ENCODE data around the gene NEDD8. TPM values are rescaled to one million over a fixed set of nuclear protein-coding genes. Genes with fewer than 3 reads are reported as not detected.

Gene NEDD8
- total and polyA plus RNA-seq, 2 donors (not counting 1 experiment from before 2014, with no cell fraction given), result 86.7 to 98.5 TPM

- Histone ChIP-seq H3K27me3 (replicated peaks in 1 of 4; ENCODE audit: control extremely low read depth in 1 of 4, control insufficient read depth in 3 of 4, insufficient read depth in 4 of 4, low read length in 3 of 4) (no peaks in the 10 kb centered on the region), H3K27ac (ENCODE audit: low read length in 2 of 2) (peak overlapping the region in 1 of 2 donors; percentile 9), H4K20me1 (ENCODE audit: control insufficient read depth, insufficient read depth, low read length, poor library complexity, severe bottlenecking) (peaks cover 42% of the 10 kb centered on the region), H3K4me2 (replicated peaks; ENCODE audit: low read depth, low read length, poor library complexity, severe bottlenecking) (no peak overlapping the region), H3K9ac (ENCODE audit: low read length) (no peak overlapping the region), H3K79me2 (ENCODE audit: control insufficient read depth, insufficient read depth, low read length) (peaks cover 21% of the 10 kb centered on the region), H3K4me3 (ENCODE audit: control extremely low read depth in 1 of 5, extremely low read depth in 1 of 5, insufficient read depth in 1 of 5, low read depth in 2 of 5, low read length in 4 of 5) (no peak overlapping the region), H2AFZ (ENCODE audit: insufficient read depth, low read depth, low read length, poor library complexity, severe bottlenecking) (no peak overlapping the region), H3K36me3 (replicated peaks in 1 of 2; ENCODE audit: control extremely low read depth in 1 of 2, control insufficient read depth in 1 of 2, extremely low read depth in 1 of 2, insufficient read depth in 2 of 2, low read length in 1 of 2) (peaks cover 2 to 58% of the 10 kb centered on the region in 2 experiments), H3K4me1 (ENCODE audit: control insufficient read depth in 2 of 2, insufficient read depth in 2 of 2, low read length in 2 of 2) (peaks cover 22 to 36% of the 10 kb centered on the region in 2 donors), H3K9me3 (ENCODE audit: control extremely low read depth in 1 of 3, control insufficient read depth in 2 of 3, insufficient read depth in 1 of 3, low read length in 2 of 3) (no peaks in the 10 kb centered on the region)
- POLR2A ChIA-PET, result no interaction called here
- CTCF ChIA-PET, result interaction anchor here (1.2 kb wide), 1 partner anchor 141 kb away, joined by 5 read pairs; the partner anchor contains the start of gene CIDEB
- TF ChIP-seq EZH2 (IDR thresholded peaks at IDR 0.05; ENCODE audit: borderline replicate concordance, insufficient read depth, low read depth, low read length, poor library complexity, severe bottlenecking) (no peak), CTCF (IDR thresholded peaks at IDR 0.05) (no peak)
- 92% methylated on average over 3 of the region's 3 CpGs for WGBS (ENCODE audit: insufficient coverage)
- no peak for DNase-seq
- Mint-ChIP-seq H3K4me3 (no peak overlapping the region), H3K27me3 (no peaks in the 10 kb centered on the region), H3K9me3 (ENCODE audit: insufficient read depth) (no peaks in the 10 kb centered on the region), H3K4me1 (peaks cover 37% of the 10 kb centered on the region), H3K27ac (no peak overlapping the region)
- ATAC-seq (ENCODE audit: low read depth), result no peak
- intact Hi-C loops (cut with micrococcal nuclease), result no loop called here
These were observed 64.6 kb downstream of the NEDD8 start for GRCh38 chr14:24167469-24168114.

Small RNA genes within 50 kb of the gene (small RNA-seq; reads per million reads assigned to genes)
- not detected for gene AL136295.4 (ENCODE audit: insufficient read length, low read depth, low replicate concordance)
- gene CHMP4A (ENCODE audit: insufficient read length, low read depth, low replicate concordance), result not detected
- not detected for gene IPO4 (ENCODE audit: insufficient read length, low read depth, low replicate concordance)
- gene MDP1 (ENCODE audit: insufficient read length, low read depth, low replicate concordance), result not detected

Other genes with a start within 250 kb of the NEDD8 start
Only the 30 nearest of the 34 such genes appear.
- gene CARMIL3, start 180.4 kb downstream of the NEDD8 start, total RNA-seq, result 1.0 and 1.4 TPM in 2 replicates
- 2.8 and 7.2 TPM in 2 replicates for gene CARMIL3, start 180.4 kb downstream of the NEDD8 start, polyA plus RNA-seq
- gene CPNE6, start 160.8 kb downstream of the NEDD8 start, total RNA-seq, result not detected in 2 replicates
- 0.10 TPM in 1 of 2 replicates, not detected in the other for gene CPNE6, start 160.8 kb downstream of the NEDD8 start, polyA plus RNA-seq
- gene PCK2, start 138.1 kb downstream of the NEDD8 start, total RNA-seq, result 34.1 and 40.4 TPM in 2 replicates
- gene PCK2, start 138.1 kb downstream of the NEDD8 start, polyA plus RNA-seq, result 43.6 and 58.4 TPM in 2 replicates
- 84.8 and 96.3 TPM in 2 replicates for gene DCAF11, start 117.6 kb downstream of the NEDD8 start, total RNA-seq
- gene DCAF11, start 117.6 kb downstream of the NEDD8 start, polyA plus RNA-seq, result 64.5 and 66.7 TPM in 2 replicates
- gene NRL, start 117.4 kb downstream of the NEDD8 start, total RNA-seq, result 8.1 and 8.8 TPM in 2 replicates
- 4.8 and 7.0 TPM in 2 replicates for gene NRL, start 117.4 kb downstream of the NEDD8 start, polyA plus RNA-seq
- 2.6 and 3.6 TPM in 2 replicates for gene FITM1, start 101.7 kb downstream of the NEDD8 start, total RNA-seq
- 3.3 and 4.6 TPM in 2 replicates for gene FITM1, start 101.7 kb downstream of the NEDD8 start, polyA plus RNA-seq
- gene PSME1, start 96.2 kb downstream of the NEDD8 start, total RNA-seq, result 227 and 237 TPM in 2 replicates
- gene PSME1, start 96.2 kb downstream of the NEDD8 start, polyA plus RNA-seq, result 257 and 295 TPM in 2 replicates
- gene EMC9, start 90.8 kb downstream of the NEDD8 start, total RNA-seq, result 24.7 and 26.4 TPM in 2 replicates
- 19.3 and 25.9 TPM in 2 replicates for gene EMC9, start 90.8 kb downstream of the NEDD8 start, polyA plus RNA-seq
- 127 and 141 TPM in 2 replicates for gene PSME2, start 85.8 kb downstream of the NEDD8 start, total RNA-seq
- 126 and 137 TPM in 2 replicates for gene PSME2, start 85.8 kb downstream of the NEDD8 start, polyA plus RNA-seq
- gene RNF31, start 84.9 kb downstream of the NEDD8 start, total RNA-seq, result 103 and 114 TPM in 2 replicates
- gene RNF31, start 84.9 kb downstream of the NEDD8 start, polyA plus RNA-seq, result 48.3 and 69.8 TPM in 2 replicates
- gene IRF9, start 71.1 kb downstream of the NEDD8 start, total RNA-seq, result 243 and 269 TPM in 2 replicates
- 191 and 237 TPM in 2 replicates for gene IRF9, start 71.1 kb downstream of the NEDD8 start, polyA plus RNA-seq
- gene REC8, start 60.3 kb downstream of the NEDD8 start, total RNA-seq, result 48.4 and 62.1 TPM in 2 replicates
- 34.0 and 39.5 TPM in 2 replicates for gene REC8, start 60.3 kb downstream of the NEDD8 start, polyA plus RNA-seq
- 29.8 and 35.0 TPM in 2 replicates for gene IPO4, start 43.6 kb downstream of the NEDD8 start, total RNA-seq
- gene IPO4, start 43.6 kb downstream of the NEDD8 start, polyA plus RNA-seq, result 26.7 and 28.3 TPM in 2 replicates
- 24.5 and 33.9 TPM in 2 replicates for gene TM9SF1, start 36.9 kb downstream of the NEDD8 start, total RNA-seq
- gene TM9SF1, start 36.9 kb downstream of the NEDD8 start, polyA plus RNA-seq, result 7.6 and 10.0 TPM in 2 replicates
- 1.7 TPM in 2 replicates for gene TSSK4, start 26.7 kb downstream of the NEDD8 start, total RNA-seq
- gene TSSK4, start 26.7 kb downstream of the NEDD8 start, polyA plus RNA-seq, result 0.14 and 0.45 TPM in 2 replicates
- 102 and 103 TPM in 2 replicates for gene CHMP4A, start 18.9 kb downstream of the NEDD8 start, total RNA-seq
- 91.2 and 95.1 TPM in 2 replicates for gene CHMP4A, start 18.9 kb downstream of the NEDD8 start, polyA plus RNA-seq
- gene MDP1, start 16.3 kb downstream of the NEDD8 start, total RNA-seq, result 11.3 and 17.0 TPM in 2 replicates
- gene MDP1, start 16.3 kb downstream of the NEDD8 start, polyA plus RNA-seq, result 22.6 and 28.1 TPM in 2 replicates
- 58.7 and 64.3 TPM in 2 replicates for gene GMPR2, start 562 bp upstream of the NEDD8 start, total RNA-seq
- gene GMPR2, start 562 bp upstream of the NEDD8 start, polyA plus RNA-seq, result 33.3 and 39.7 TPM in 2 replicates
- gene TINF2, start 10.3 kb upstream of the NEDD8 start, total RNA-seq, result 165 and 169 TPM in 2 replicates
- 103 and 108 TPM in 2 replicates for gene TINF2, start 10.3 kb upstream of the NEDD8 start, polyA plus RNA-seq
- 11.4 and 11.9 TPM in 2 replicates for gene TGM1, start 30.8 kb upstream of the NEDD8 start, total RNA-seq
- 2.7 and 4.9 TPM in 2 replicates for gene TGM1, start 30.8 kb upstream of the NEDD8 start, polyA plus RNA-seq
- 57.9 and 70.1 TPM in 2 replicates for gene RABGGTA, start 39.2 kb upstream of the NEDD8 start, total RNA-seq
- gene RABGGTA, start 39.2 kb upstream of the NEDD8 start, polyA plus RNA-seq, result 134 and 159 TPM in 2 replicates
- 42.7 and 43.7 TPM in 2 replicates for gene DHRS1, start 67.4 kb upstream of the NEDD8 start, total RNA-seq
- gene DHRS1, start 67.4 kb upstream of the NEDD8 start, polyA plus RNA-seq, result 69.9 and 76.9 TPM in 2 replicates
- 22.6 and 24.5 TPM in 2 replicates for gene NOP9, start 67.5 kb upstream of the NEDD8 start, total RNA-seq
- 9.7 and 13.7 TPM in 2 replicates for gene NOP9, start 67.5 kb upstream of the NEDD8 start, polyA plus RNA-seq
- gene CIDEB, start 75.6 kb upstream of the NEDD8 start, total RNA-seq, result 32.8 and 34.3 TPM in 2 replicates
- 17.9 and 26.2 TPM in 2 replicates for gene CIDEB, start 75.6 kb upstream of the NEDD8 start, polyA plus RNA-seq
- 10.1 and 11.7 TPM in 2 replicates for gene LTB4R2, start 77.8 kb upstream of the NEDD8 start, total RNA-seq
- 9.0 and 10.7 TPM in 2 replicates for gene LTB4R2, start 77.8 kb upstream of the NEDD8 start, polyA plus RNA-seq
- 8.8 and 9.2 TPM in 2 replicates for gene LTB4R, start 79.1 kb upstream of the NEDD8 start, total RNA-seq
- gene LTB4R, start 79.1 kb upstream of the NEDD8 start, polyA plus RNA-seq, result 15.7 and 19.1 TPM in 2 replicates
- 5.8 and 7.8 TPM in 2 replicates for gene ADCY4, start 102.7 kb upstream of the NEDD8 start, total RNA-seq
- 2.3 and 3.4 TPM in 2 replicates for gene ADCY4, start 102.7 kb upstream of the NEDD8 start, polyA plus RNA-seq
- gene RIPK3, start 107.6 kb upstream of the NEDD8 start, total RNA-seq, result 76.6 and 77.6 TPM in 2 replicates
- 58.5 and 65.5 TPM in 2 replicates for gene RIPK3, start 107.6 kb upstream of the NEDD8 start, polyA plus RNA-seq
- 7.6 and 7.9 TPM in 2 replicates for gene NFATC4, start 135.8 kb upstream of the NEDD8 start, total RNA-seq
- gene NFATC4, start 135.8 kb upstream of the NEDD8 start, polyA plus RNA-seq, result 3.1 and 3.7 TPM in 2 replicates
- gene NYNRIN, start 166.6 kb upstream of the NEDD8 start, total RNA-seq, result 0.29 and 0.34 TPM in 2 replicates
- 0.04 TPM in 2 replicates for gene NYNRIN, start 166.6 kb upstream of the NEDD8 start, polyA plus RNA-seq